ENCODE results near the gene ALG1.
"Not testable (repeated sequence)": the region's sequence is repeated elsewhere in the genome, so short reads cannot be mapped to it uniquely, and the experiment has no call there.

ALG1 gene

GRCh38 chr16:5084802-5085201 lies 13.2 kb downstream of the ALG1 start:
- not testable (repeated sequence) for H3K4me3 ChIP-seq (ENCODE audit: low read depth, low read length)
- peak; percentile 77 for TF ChIP-seq CTCF (IDR thresholded peaks at IDR 0.05; ENCODE audit: borderline replicate concordance, insufficient read depth, low read depth, low read length)

DNA sequence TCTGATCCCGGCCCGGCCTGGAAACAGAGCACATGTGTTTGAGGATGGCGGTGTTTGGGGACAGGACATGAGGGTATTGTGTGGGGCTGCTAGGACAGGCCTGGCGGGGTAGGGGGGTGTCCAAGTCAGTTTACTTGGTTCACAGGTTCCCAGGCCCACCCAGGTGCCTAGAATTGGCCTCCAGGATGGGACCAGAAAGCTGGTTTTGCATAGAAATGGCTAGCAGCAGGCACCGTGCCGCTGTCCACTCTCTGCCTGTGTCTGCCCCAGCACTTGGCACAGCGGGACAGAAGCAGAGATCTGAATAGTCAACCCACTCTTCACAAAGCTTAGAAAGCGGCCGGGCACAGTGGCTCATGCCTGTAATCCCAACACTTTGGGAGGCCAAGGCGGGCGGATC lies 14.1 kb downstream of the ALG1 start:
- not testable (repeated sequence) for H3K4me3 ChIP-seq (ENCODE audit: low read depth, low read length)

GRCh38 chr16:5088086-5088790 lies 16.6 kb downstream of the ALG1 start:
- not testable (repeated sequence) for H3K4me3 ChIP-seq (ENCODE audit: low read depth, low read length)

DNA sequence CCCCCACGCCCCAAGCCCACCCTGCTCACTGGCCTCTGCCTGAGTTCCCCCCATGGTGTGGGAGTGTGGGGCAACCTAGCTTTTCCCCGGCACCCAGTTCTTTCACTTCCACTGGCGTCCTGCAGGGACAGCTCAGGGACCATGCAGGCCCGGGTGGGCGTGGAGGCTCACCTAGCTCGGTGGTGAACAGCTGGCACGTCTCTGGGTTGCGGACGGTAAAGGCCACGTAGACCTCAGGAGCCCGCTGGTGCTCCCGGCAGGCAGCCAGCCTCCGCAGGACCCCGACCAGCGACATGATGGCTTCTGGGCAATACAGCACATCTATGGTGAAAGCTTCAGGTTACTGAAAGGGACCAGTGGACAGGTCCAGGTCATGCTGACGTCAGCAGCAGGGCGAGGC lies 17.3 kb downstream of the ALG1 start:
- not testable (repeated sequence) for H3K4me3 ChIP-seq (ENCODE audit: low read depth, low read length)

DNA sequence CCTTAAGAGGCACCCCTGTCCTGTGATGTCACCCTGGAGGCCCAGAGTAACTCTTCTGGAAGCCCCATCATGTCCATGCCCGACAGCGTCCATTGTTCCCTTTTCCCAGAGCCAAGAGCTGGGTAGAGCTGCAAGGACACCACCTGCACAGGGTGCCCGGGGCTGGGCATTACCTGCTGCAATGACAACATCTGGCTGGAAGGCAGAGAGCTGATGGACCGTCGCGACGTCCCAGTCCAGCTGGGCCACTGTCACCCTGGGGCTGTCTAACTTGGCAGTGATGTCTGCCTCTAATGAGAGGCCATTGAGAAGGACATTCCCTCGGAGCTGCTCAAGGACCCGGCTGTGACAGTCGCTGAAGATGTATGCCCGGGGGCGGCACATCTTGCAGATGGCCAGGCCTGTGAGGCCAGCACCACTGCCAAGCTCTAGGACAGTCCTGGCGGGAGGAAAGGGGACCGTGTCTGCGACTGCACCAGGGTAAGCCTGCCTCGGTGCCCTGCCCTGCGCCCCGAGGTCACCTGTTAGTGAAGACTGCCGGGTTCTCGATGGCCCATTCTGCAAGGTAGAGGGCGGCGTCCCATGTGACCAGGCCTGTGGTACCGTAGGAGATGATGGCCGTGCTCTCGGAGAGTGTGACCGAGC lies 18.4 kb downstream of the ALG1 start:
- H3K4me3 ChIP-seq (ENCODE audit: low read depth, low read length) = not testable (repeated sequence)

GRCh38 chr16:5090592-5090991 lies 18.9 kb downstream of the ALG1 start:
- not testable (repeated sequence) for H3K4me3 ChIP-seq (ENCODE audit: low read depth, low read length)

DNA sequence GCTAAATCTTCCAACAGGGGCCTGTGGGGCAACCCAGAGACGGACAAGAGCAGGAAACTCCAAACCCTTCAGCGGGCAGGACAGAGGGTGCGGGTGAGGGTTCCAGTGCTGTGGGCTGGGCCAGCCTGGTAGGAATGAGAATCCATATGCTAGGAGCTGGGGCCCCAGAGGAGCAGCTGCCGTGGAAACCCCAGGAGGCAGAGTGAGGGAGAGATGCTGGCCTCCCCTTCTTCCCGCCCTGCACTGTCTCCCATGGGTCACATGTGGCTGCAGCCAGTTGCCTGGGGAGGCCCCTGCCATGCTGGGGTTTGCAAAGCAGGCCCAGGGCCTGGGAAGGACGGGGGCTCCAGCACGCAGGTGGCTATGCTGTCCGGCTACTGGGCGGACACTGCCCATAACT lies 21.4 kb downstream of the ALG1 start:
- H3K4me3 ChIP-seq (ENCODE audit: low read depth, low read length) = not testable (repeated sequence)

DNA sequence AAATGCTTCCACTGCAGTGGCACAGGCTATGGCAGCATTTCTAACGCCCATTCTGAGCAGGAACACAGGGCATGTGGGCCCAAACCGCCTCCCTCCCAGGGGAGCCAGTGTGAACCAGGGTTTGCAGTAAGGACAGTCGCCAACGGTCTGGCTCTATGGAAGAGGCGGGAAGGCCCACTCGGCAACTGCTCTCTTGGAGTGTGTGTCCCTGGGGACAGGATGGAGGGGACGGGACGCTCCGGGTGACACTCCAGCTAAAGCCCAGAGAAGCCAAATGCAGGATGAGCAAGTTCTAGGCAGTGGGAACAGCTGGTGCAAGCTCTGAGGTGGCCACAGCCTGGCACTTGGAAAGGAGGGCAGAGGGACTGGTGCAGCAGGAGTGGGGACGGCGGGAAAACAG lies 22.1 kb downstream of the ALG1 start:
- H3K4me3 ChIP-seq (ENCODE audit: low read depth, low read length) = not testable (repeated sequence)

- not testable (repeated sequence) for H3K4me3 ChIP-seq (ENCODE audit: low read depth, low read length)
Measured at GRCh38 chr16:5095145-5095830, 23.6 kb downstream of the ALG1 start.

- peak overlapping the region; percentile 70 for H3K4me3 ChIP-seq (ENCODE audit: low read depth, low read length)
Measured at GRCh38 chr16:5096437-5097060, 24.9 kb downstream of the ALG1 start.

DNA sequence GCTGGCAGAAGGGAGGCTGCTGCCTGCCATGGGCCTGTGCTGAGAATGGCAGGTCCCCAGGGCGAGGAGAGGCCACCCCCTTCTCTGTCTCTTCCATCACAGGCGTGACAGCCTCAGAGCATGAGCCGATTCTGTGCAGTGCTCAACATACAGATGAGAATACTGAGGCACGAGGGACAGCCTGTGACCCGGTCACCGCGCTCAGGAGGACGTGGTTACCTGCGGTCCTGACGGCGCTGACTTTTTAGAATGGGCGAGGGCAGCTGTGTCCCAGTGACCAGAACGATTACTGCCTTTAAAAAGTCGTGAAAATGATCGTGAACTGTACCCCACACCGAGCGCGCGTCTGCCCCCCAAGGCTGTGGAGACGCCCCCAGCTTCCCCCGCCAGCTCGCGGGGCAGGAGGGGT lies 25.4 kb downstream of the ALG1 start:
- H3K4me3 ChIP-seq (ENCODE audit: low read depth, low read length) = peak overlapping the region; percentile 70

DNA sequence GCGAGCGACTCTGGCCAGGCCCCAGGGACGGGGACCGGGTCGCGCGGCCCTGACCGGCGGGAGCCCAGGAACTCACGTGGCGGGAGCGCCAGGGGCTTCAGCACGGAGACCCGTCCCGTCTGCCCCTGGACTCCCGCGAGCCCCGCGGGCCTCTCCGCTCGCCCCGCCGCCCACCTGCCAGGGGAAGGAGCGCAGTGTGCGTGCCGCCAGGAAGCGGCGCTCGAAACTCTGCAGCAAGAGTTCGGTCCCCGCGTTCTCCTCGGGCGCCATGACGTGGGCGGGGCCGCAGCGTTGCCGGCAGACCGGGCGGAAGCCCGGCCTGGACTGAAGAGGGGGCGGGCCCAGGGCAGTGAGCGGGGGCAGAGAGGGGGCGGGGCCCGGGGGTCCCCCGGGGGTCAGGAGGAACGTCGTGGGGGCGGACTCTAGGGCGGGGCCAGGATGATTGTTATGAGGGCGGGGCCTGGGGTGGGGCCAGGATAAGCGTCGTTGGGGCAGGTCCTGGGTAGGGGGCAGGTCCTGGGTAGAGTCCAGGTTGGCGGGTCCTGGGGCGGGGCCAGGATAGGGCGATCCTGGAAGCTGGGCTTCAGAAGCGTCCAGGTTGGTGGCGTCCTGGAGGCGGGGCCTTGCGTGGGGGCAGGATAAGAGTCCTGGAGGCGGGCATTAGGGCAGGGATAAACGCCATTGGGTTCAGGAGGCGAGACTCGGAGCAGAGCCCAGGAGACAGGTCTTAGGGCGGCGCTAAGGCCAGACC lies 26.0 kb downstream of the ALG1 start, which contains the start of gene EEF2KMT:
Gene EEF2KMT, minus strand, starts transcription at position 326 of the 751 bp plus-strand sequence. Its CDS starts 56 bp downstream, at position 270.
- peak within 1 kb of the TSS; percentile 70 for H3K4me3 ChIP-seq (ENCODE audit: low read depth, low read length)

DNA sequence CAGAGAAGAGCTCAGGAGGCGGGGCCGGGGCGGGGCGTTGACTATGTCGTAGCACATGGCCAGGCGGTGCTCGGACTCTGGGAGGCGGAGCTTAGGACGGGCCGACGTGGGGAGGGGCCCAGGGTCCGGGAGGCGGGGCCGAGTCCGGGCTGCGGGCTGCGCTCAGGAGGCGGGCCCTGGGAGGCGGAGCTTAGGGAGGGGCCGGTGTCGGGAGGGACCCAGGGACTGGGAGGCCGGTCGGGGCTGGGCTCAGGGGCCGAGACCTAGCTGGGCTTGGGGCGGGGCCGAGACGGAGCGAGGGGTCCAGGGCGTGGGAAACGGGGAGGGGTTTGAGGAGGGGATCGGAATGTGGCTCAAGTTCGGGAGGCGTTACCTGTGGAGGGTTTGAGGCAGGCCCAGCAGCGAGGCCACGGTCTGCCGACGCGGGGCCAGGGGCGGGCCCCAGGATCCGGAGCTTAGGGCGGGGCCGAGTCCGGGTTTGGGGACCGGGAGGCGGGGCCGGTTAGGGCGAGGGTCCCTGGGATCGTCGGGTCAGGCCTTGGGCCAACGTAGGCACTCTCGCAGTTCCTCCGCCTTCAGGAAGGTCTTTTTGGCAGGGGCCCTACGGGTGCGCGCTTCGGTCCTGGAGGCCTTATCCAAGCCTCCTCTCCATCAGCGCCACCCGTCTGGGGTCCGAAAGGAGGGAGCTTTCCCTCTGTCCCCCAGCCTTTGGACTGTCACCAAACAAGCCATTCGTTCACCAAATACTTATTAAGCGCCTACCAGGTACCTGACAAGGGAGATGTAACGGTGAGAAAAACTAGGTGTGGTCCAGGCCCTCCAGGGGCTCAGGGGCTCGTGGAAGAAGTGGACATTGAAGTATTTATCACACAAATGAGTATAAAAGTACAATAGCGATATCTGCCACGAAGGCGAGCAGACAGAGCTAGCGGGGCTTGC lies 26.8 kb downstream of the ALG1 start:
- H3K4me3 ChIP-seq (ENCODE audit: low read depth, low read length) = peak overlapping the region; percentile 48

GRCh38 chr16:5099174-5099573 lies 27.5 kb downstream of the ALG1 start:
- H3K4me3 ChIP-seq (ENCODE audit: low read depth, low read length) = not testable (repeated sequence)

- not testable (repeated sequence) for H3K4me3 ChIP-seq (ENCODE audit: low read depth, low read length)
Measured at GRCh38 chr16:5103296-5104032, 31.8 kb downstream of the ALG1 start.

GRCh38 chr16:5105039-5105438 lies 33.4 kb downstream of the ALG1 start:
- H3K4me3 ChIP-seq (ENCODE audit: low read depth, low read length) = not testable (repeated sequence)
